Effector memory CD4-positive, alpha-beta T cell (primary cell): ENCODE results near the gene PSMA7.

ENCODE experiments used
- DNase-seq, 3 donors: peaks; one replicate each; pipeline ENCODE4 v3.0.0-alpha.2; 2020
- H3K27ac ChIP-seq: 2 replicates; pipeline ENCODE4 v1.7.0; 2013; ENCODE audit warnings: mild to moderate bottlenecking, low read length, moderate library complexity; ENCODE audit not compliant: insufficient read depth, poor library complexity, severe bottlenecking
- H3K27me3 ChIP-seq: replicated peaks from 2 replicates; pipeline ENCODE4 v1.7.0; 2013; ENCODE audit warnings: mild to moderate bottlenecking, low read length; ENCODE audit not compliant: insufficient read depth, control insufficient read depth, poor library complexity, severe bottlenecking
- H3K36me3 ChIP-seq: 2 replicates; pipeline ENCODE4 v1.7.0; 2013; ENCODE audit warnings: mild to moderate bottlenecking, low read length, moderate library complexity; ENCODE audit not compliant: control insufficient read depth, insufficient read depth
- H3K4me1 ChIP-seq: 2 replicates; pipeline ENCODE4 v1.7.0; 2013; ENCODE audit warnings: low read length, mild to moderate bottlenecking; ENCODE audit not compliant: control insufficient read depth, insufficient read depth, poor library complexity, severe bottlenecking
- H3K4me3 ChIP-seq: 2 replicates; pipeline ENCODE4 v1.7.0; 2013; ENCODE audit warnings: low read length, low read depth, mild to moderate bottlenecking; ENCODE audit not compliant: insufficient read depth, poor library complexity, severe bottlenecking
- H3K9me3 ChIP-seq: 2 replicates; pipeline ENCODE4 v1.7.0; 2013; ENCODE audit warnings: mild to moderate bottlenecking, low read length, moderate library complexity; ENCODE audit not compliant: control insufficient read depth

The PSMA7 gene

GRCh38 chr20:62181808-62182207, 38.6 kb upstream of the PSMA7 start:
- no peak overlapping the region for H3K27ac ChIP-seq

GRCh38 chr20:62179162-62179504, 35.9 kb upstream of the PSMA7 start:
- H3K36me3 ChIP-seq: no peaks in the 10 kb centered on the region
- no peak overlapping the region for H3K27ac ChIP-seq

More at GRCh38 chr20:62181808-62182207, 38.6 kb upstream of the PSMA7 start:
- H3K9me3 ChIP-seq: no peaks in the 10 kb centered on the region
- no peak for DNase-seq
- no peaks in the 10 kb centered on the region for H3K36me3 ChIP-seq
- H3K27me3 ChIP-seq: no peaks in the 10 kb centered on the region
- H3K4me3 ChIP-seq: peak overlapping the region; percentile 94
- peaks cover 11% of the 10 kb centered on the region for H3K4me1 ChIP-seq

GRCh38 chr20:62178316-62179161, 35.3 kb upstream of the PSMA7 start:
- H3K36me3 ChIP-seq: no peaks in the 10 kb centered on the region
- no peak overlapping the region for H3K4me3 ChIP-seq
- no peak for DNase-seq
- peaks cover 3% of the 10 kb centered on the region for H3K4me1 ChIP-seq
- no peak overlapping the region for H3K27ac ChIP-seq
- H3K9me3 ChIP-seq: no peaks in the 10 kb centered on the region
- no peaks in the 10 kb centered on the region for H3K27me3 ChIP-seq

More at GRCh38 chr20:62179162-62179504, 35.9 kb upstream of the PSMA7 start:
- no peak for DNase-seq
- H3K27me3 ChIP-seq: no peaks in the 10 kb centered on the region
- H3K9me3 ChIP-seq: no peaks in the 10 kb centered on the region
- no peak overlapping the region for H3K4me3 ChIP-seq
- H3K4me1 ChIP-seq: peaks cover 8% of the 10 kb centered on the region

- H3K27ac ChIP-seq: no peak overlapping the region
- no peaks in the 10 kb centered on the region for H3K36me3 ChIP-seq
- no peaks in the 10 kb centered on the region for H3K4me1 ChIP-seq
- no peaks in the 10 kb centered on the region for H3K9me3 ChIP-seq
- no peaks in the 10 kb centered on the region for H3K27me3 ChIP-seq
- no peak overlapping the region for H3K4me3 ChIP-seq
- no peak for DNase-seq
Observed at GRCh38 chr20:62177307-62177706, 34.1 kb upstream of the PSMA7 start.

GRCh38 chr20:62176866-62177265, 33.7 kb upstream of the PSMA7 start:
- Histone ChIP-seq H3K4me3 (no peak overlapping the region), H3K9me3 (no peaks in the 10 kb centered on the region), H3K27me3 (no peaks in the 10 kb centered on the region), H3K4me1 (no peaks in the 10 kb centered on the region), H3K36me3 (no peaks in the 10 kb centered on the region), H3K27ac (no peak overlapping the region)
- DNase-seq: no peak

- H3K9me3 ChIP-seq: no peaks in the 10 kb centered on the region
- no peaks in the 10 kb centered on the region for H3K4me1 ChIP-seq
- DNase-seq: no peak
- H3K36me3 ChIP-seq: no peaks in the 10 kb centered on the region
- no peaks in the 10 kb centered on the region for H3K27me3 ChIP-seq
- no peak overlapping the region for H3K4me3 ChIP-seq
- no peak overlapping the region for H3K27ac ChIP-seq
Observed at GRCh38 chr20:62175711-62176110, 32.5 kb upstream of the PSMA7 start.

GRCh38 chr20:62174870-62175624, 31.9 kb upstream of the PSMA7 start:
- H3K27ac ChIP-seq: no peak overlapping the region
- H3K9me3 ChIP-seq: no peaks in the 10 kb centered on the region
- H3K36me3 ChIP-seq: no peaks in the 10 kb centered on the region
- DNase-seq: no peak
- no peaks in the 10 kb centered on the region for H3K27me3 ChIP-seq
- H3K4me3 ChIP-seq: no peak overlapping the region
- no peaks in the 10 kb centered on the region for H3K4me1 ChIP-seq

GRCh38 chr20:62174021-62174804, 31.0 kb upstream of the PSMA7 start:
- no peaks in the 10 kb centered on the region for H3K36me3 ChIP-seq

GRCh38 chr20:62172666-62173065, 29.5 kb upstream of the PSMA7 start:
- H3K27ac ChIP-seq: no peak overlapping the region
- H3K4me1 ChIP-seq: no peaks in the 10 kb centered on the region
- H3K9me3 ChIP-seq: no peaks in the 10 kb centered on the region
- no peak for DNase-seq
- peaks cover 4% of the 10 kb centered on the region for H3K36me3 ChIP-seq
- H3K4me3 ChIP-seq: no peak overlapping the region
- no peaks in the 10 kb centered on the region for H3K27me3 ChIP-seq

More at GRCh38 chr20:62174021-62174804, 31.0 kb upstream of the PSMA7 start:
- no peak for DNase-seq
- Histone ChIP-seq H3K9me3 (no peaks in the 10 kb centered on the region), H3K27ac (no peak overlapping the region), H3K27me3 (no peaks in the 10 kb centered on the region), H3K4me1 (no peaks in the 10 kb centered on the region), H3K4me3 (no peak overlapping the region)
